ENCODE results near the gene RPS29. TPM values are rescaled to one million over a fixed set of nuclear protein-coding genes. Genes with fewer than 3 reads are reported as not detected.

Gene RPS29
- total RNA-seq (2022; extraction: Qiagen RNA extraction; ENCODE audit: low read depth) = 3,825 to 4,971 TPM (median 4,174 TPM) in 5 replicates

GRCh38 chr14:49585803-49586672 lies at the start of gene RPS29:
Gene RPS29, minus strand, starts transcription at chr14:49586380. Its CDS starts 34 bp downstream, at chr14:49586346.

DNA sequence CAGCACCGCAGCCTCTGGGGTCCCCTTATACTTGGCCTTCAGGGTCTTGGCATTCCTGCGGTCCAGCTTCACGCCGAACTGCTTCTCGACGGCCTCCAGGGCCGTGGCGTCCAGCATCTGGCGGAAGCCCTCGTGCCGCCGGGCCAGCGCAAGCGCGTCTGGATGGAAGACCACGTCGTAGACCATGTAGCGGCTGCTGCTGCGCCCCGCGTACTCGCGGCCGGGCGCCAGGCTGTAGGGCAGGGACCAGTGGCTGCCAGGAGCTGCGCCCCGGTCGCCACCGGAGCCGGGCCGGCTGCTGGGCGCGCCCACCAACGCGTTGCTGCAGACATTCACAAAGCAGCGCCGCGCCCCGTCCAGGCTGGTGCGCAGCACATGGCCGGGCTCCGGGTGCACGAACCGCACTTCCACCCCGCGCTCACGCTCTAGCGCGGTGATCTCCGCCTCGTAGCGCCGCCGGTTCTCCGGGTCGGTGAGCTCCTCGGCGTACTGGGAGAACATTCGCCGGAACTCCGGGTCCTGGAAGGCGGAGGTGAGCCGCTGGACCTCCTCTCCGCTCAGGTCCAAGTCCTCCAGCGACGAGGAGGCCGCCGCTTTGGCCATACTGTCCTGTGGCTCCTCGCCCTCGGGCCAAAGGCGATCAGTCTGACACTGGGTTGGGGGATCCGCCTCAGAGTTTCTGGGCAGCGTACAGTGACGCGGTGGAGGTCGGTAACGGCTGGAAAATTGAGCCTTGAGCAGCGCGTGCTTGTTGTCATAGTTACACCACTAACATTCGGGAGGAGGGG lies 48.6 kb upstream of the RPS29 start, which contains the start of gene DNAAF2:
Gene DNAAF2 (minus strand): TSS at position 698 of the 788 bp plus-strand sequence. CDS start 95 bp downstream, at position 603.

DNA sequence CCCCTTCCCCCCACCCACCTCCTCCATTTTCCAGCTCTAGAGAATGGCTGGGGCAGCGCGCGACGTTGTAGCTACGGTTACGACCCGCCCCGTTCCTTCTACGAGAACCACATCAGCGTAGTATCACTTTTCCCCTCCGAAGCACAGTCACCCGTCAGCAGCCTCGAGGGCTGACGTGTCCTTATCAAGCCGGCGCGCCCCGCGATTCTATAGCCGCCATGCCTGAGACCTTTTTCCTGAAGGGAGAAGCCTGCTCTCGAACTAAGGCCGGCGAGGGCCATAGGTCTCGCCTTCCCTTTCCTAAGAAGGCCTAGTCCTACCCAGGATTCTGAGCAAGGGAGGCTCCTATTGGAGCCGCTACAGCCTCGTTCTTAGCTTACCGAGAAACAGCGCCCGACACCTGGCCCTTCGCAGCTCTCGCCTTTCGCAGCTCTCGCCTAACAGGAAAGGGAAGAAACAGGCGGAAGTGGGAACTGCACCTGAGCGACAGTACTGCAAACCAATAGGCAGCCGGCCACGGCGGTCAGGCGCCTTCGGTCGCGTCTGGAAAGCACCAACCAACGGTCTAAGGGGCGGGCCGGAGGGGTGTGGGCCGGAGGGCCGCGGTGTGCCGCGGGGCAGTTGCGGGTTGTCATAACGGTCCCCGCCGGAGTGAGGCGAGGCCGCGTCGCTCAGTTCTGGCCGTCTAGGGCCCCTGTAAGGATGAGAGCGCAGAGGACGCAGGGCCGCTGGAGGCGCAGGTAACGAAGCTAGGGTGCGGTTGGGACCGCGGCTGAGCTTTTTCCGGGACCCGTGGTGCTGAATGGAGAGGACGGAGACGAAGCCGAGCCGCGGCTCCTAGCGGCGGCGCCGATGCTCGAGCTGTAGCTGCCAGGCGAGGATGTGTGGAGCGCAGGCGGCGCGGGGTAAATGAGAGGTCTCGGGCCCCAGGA lies 34.3 kb upstream of the RPS29 start, which contains the start of the genes MGAT2 and RPL36AL:
Gene MGAT2 (plus strand): TSS at position 618 of the 932 bp plus-strand sequence. CDS start 470 bp downstream, outside the sequence.
Gene RPL36AL (minus strand): TSS at position 445 of the 932 bp plus-strand sequence. CDS start 1,522 bp downstream, outside the sequence.

GRCh38 chr14:49598485-49599300 lies 12.5 kb upstream of the RPS29 start, which contains the start of gene LRR1:
Gene LRR1, plus strand, starts transcription at chr14:49598940. Its CDS starts 81 bp downstream, at chr14:49599021.

Other genes with a start within 250 kb of the RPS29 start
- gene LRR1, start 12.6 kb upstream of the RPS29 start, total RNA-seq (2022; extraction: Qiagen RNA extraction; ENCODE audit: low read depth) = 43.4 to 48.6 TPM (median 44.9 TPM) in 5 replicates
- gene RPL36AL, start 34.2 kb upstream of the RPS29 start, total RNA-seq (2022; extraction: Qiagen RNA extraction; ENCODE audit: low read depth) = 408 to 565 TPM (median 419 TPM) in 5 replicates
- gene MGAT2, start 34.4 kb upstream of the RPS29 start, total RNA-seq (2022; extraction: Qiagen RNA extraction; ENCODE audit: low read depth) = 40.9 to 52.9 TPM (median 47.3 TPM) in 5 replicates
- 9.4 to 12.6 TPM (median 11.8 TPM) in 5 replicates for gene DNAAF2, start 48.9 kb upstream of the RPS29 start, total RNA-seq (2022; extraction: Qiagen RNA extraction; ENCODE audit: low read depth)
- 8.8 to 15.4 TPM (median 13.7 TPM) in 5 replicates for gene POLE2, start 101.8 kb upstream of the RPS29 start, total RNA-seq (2022; extraction: Qiagen RNA extraction; ENCODE audit: low read depth)
- 0.15 to 0.36 TPM (median 0.26 TPM) in 5 replicates for gene KLHDC1, start 106.7 kb upstream of the RPS29 start, total RNA-seq (2022; extraction: Qiagen RNA extraction; ENCODE audit: low read depth)
- gene KLHDC2, start 181.8 kb upstream of the RPS29 start, total RNA-seq (2022; extraction: Qiagen RNA extraction; ENCODE audit: low read depth) = 24.1 to 41.7 TPM (median 32.7 TPM) in 5 replicates